ENCODE data around the gene DBN1. TPM values are rescaled to one million over a fixed set of nuclear protein-coding genes. Genes with fewer than 3 reads are reported as not detected.

Gene DBN1
- polyA plus RNA-seq, 1 donor (not counting 4 experiments of a cell fraction or from before 2014, with no cell fraction given): 59.4 TPM

DNA sequence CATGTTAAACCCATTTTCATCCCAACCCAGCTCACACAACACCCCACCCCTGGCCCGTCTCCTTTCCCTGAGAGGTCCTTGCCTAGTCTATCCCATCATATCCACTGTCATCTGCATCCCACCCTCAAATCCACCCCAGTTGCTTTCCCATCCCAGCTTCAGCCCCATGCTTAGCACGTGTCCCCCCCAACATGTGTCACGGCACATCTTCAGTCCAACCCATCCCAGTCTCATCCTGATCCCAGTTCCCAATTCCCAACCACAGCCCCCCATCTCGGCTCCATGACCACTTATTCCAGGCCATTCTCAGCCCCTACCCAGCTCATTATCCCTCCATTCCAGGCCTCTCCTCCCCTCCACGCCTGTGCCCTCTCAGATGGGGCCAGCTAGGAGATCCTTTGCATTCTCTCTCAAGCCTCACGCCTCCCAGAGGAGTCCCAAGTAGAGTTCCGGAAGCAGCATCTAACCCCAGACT lies 605 bp upstream of the DBN1 start:
- H3K4me2 ChIP-seq (ENCODE audit: control insufficient read depth, extremely low read depth, insufficient read depth, low read depth, low read length): no peak overlapping the region
- no peaks in the 10 kb centered on the region for H3K27me3 ChIP-seq (ENCODE audit: control insufficient read depth, extremely low read depth, insufficient read depth, low read length)
- DNase-seq (ENCODE audit: low read depth, low spot score) (no peak), FAIRE-seq (no peak)
- H3K27ac ChIP-seq (ENCODE audit: control insufficient read depth, insufficient read depth, low read length): no peak overlapping the region
- H3K4me3 ChIP-seq (ENCODE audit: control insufficient read depth in 2 of 3, extremely low read depth in 1 of 3, insufficient read depth in 2 of 3, low read depth in 1 of 3, low read length in 3 of 3): no peak overlapping the region
- no peak overlapping the region for H2AFZ ChIP-seq (ENCODE audit: control insufficient read depth, low read length)
- no peak for TF ChIP-seq EZH2 (IDR thresholded peaks at IDR 0.05; ENCODE audit: low read length)
- TF ChIP-seq, protein P1, sequence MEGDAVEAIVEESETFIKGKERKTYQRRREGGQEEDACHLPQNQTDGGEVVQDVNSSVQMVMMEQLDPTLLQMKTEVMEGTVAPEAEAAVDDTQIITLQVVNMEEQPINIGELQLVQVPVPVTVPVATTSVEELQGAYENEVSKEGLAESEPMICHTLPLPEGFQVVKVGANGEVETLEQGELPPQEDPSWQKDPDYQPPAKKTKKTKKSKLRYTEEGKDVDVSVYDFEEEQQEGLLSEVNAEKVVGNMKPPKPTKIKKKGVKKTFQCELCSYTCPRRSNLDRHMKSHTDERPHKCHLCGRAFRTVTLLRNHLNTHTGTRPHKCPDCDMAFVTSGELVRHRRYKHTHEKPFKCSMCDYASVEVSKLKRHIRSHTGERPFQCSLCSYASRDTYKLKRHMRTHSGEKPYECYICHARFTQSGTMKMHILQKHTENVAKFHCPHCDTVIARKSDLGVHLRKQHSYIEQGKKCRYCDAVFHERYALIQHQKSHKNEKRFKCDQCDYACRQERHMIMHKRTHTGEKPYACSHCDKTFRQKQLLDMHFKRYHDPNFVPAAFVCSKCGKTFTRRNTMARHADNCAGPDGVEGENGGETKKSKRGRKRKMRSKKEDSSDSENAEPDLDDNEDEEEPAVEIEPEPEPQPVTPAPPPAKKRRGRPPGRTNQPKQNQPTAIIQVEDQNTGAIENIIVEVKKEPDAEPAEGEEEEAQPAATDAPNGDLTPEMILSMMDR (optimal IDR thresholded peaks at IDR 0.05 in 1 of 3, IDR thresholded peaks at IDR 0.05 in 1 of 3, conservative IDR thresholded peaks at IDR 0.05 in 1 of 3; ENCODE audit: extremely low read depth in 1 of 3, insufficient read depth in 2 of 3, low read length in 3 of 3): no peak
- peaks cover 23% of the 10 kb centered on the region for H3K79me2 ChIP-seq (ENCODE audit: control insufficient read depth, insufficient read depth, low read length)
- dilution Hi-C loops (cut with MboI; ENCODE audit: extremely low pct_ligation_motif_present, low sequenced_read_pairs): no loop called here
- no peaks in the 10 kb centered on the region for H3K9me3 ChIP-seq (ENCODE audit: control insufficient read depth, low read depth, low read length)
- H3K4me1 ChIP-seq (ENCODE audit: control insufficient read depth, extremely low read depth, insufficient read depth, low read length): peaks cover 30% of the 10 kb centered on the region
- no peak overlapping the region for H3K9ac ChIP-seq (ENCODE audit: control insufficient read depth, extremely low read depth, insufficient read depth, low read length)
- peaks cover 0 to 2% of the 10 kb centered on the region in 2 experiments for H3K36me3 ChIP-seq (ENCODE audit: control insufficient read depth in 2 of 2, extremely low read depth in 1 of 2, insufficient read depth in 2 of 2, low read length in 2 of 2)
- H3K9me1 ChIP-seq (ENCODE audit: control insufficient read depth, extremely low read depth, insufficient read depth, low read length): peaks cover 8% of the 10 kb centered on the region
- peaks cover 6% of the 10 kb centered on the region for H4K20me1 ChIP-seq (ENCODE audit: control insufficient read depth, extremely low read depth, insufficient read depth, low read length)

DNA sequence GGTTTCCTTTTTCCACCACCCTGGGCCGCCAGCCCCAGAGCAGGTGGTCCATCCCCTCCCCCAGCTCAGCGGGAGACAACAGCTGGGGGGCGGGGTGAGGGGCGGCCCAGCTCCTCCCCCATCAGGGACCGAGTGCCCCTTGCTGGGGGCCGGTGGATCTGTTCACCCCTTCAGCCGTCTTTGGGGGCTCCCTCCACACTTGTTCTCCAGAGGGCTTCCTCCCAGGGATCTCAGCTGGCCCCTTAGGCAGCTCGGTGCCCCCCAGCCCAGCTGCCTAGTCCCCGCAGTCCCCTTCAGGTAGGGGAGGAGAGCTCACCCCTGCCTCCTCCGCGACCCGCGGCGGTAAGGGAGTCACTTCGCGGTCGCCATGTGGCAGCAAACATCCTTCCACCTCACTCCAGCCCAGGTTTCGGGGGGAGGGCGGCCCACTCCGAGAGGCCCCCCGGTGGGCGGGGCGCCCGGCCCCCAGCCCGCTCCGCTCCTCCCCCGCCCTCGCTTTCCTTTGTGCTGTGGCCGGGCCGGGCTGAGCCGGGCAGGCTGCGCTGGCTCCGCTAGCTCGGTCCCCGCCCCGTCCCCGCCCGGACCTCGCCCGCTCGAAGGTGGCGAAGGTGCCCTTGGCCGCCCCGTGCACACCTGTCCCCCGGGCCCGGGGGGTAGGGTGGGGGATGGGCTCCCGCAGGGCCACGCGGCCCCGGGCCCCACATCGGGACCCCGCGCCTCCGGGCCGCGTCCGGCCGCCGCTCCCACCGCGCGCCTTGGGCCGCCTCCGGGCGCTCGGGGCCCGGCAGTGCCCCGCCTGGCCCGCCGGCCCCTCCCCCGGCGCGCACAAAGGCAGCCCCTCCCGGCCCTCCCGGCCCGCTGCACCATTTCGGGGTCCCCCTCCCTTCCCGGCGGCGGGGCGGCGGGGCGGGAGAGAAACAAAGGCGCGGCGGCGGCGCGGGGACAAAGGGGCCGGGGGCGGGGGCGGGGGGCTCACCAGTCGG lies 683 bp downstream of the DBN1 start:
- dilution Hi-C loops (cut with MboI; ENCODE audit: extremely low pct_ligation_motif_present, low sequenced_read_pairs): no loop called here
- peak overlapping the region; percentile 79 for H3K4me2 ChIP-seq (ENCODE audit: control insufficient read depth, extremely low read depth, insufficient read depth, low read depth, low read length)
- no peak for FAIRE-seq
- no peaks in the 10 kb centered on the region for H3K27me3 ChIP-seq (ENCODE audit: control insufficient read depth, extremely low read depth, insufficient read depth, low read length)
- H4K20me1 ChIP-seq (ENCODE audit: control insufficient read depth, extremely low read depth, insufficient read depth, low read length): peaks cover 16% of the 10 kb centered on the region
- H3K9me1 ChIP-seq (ENCODE audit: control insufficient read depth, extremely low read depth, insufficient read depth, low read length): peaks cover 10% of the 10 kb centered on the region
- H3K79me2 ChIP-seq (ENCODE audit: control insufficient read depth, insufficient read depth, low read length): peaks cover 23% of the 10 kb centered on the region
- H3K9me3 ChIP-seq (ENCODE audit: control insufficient read depth, low read depth, low read length): no peaks in the 10 kb centered on the region
- H3K36me3 ChIP-seq (ENCODE audit: control insufficient read depth in 2 of 2, extremely low read depth in 1 of 2, insufficient read depth in 2 of 2, low read length in 2 of 2): peaks cover 0 to 2% of the 10 kb centered on the region in 2 experiments
- DNase-seq (ENCODE audit: low read depth, low spot score): no peak
- H3K27ac ChIP-seq (ENCODE audit: control insufficient read depth, insufficient read depth, low read length): no peak overlapping the region
- H3K4me1 ChIP-seq (ENCODE audit: control insufficient read depth, extremely low read depth, insufficient read depth, low read length): peaks cover 35% of the 10 kb centered on the region
- peak overlapping the region; percentile 60 to 79 (median 77) for H3K4me3 ChIP-seq (ENCODE audit: control insufficient read depth in 2 of 3, extremely low read depth in 1 of 3, insufficient read depth in 2 of 3, low read depth in 1 of 3, low read length in 3 of 3)
- TF ChIP-seq EZH2 (IDR thresholded peaks at IDR 0.05; ENCODE audit: low read length): no peak
- TF ChIP-seq, protein P1 (optimal IDR thresholded peaks at IDR 0.05 in 1 of 3, IDR thresholded peaks at IDR 0.05 in 1 of 3, conservative IDR thresholded peaks at IDR 0.05 in 1 of 3; ENCODE audit: extremely low read depth in 1 of 3, insufficient read depth in 2 of 3, low read length in 3 of 3): no peak
- H2AFZ ChIP-seq (ENCODE audit: control insufficient read depth, low read length): no peak overlapping the region
- H3K9ac ChIP-seq (ENCODE audit: control insufficient read depth, extremely low read depth, insufficient read depth, low read length): peak overlapping the region; percentile 68
